ENCODE measurements around the gene MEG3. TPM values are rescaled to one million over a fixed set of nuclear protein-coding genes. Genes with fewer than 3 reads are reported as not detected.
A peak's percentile ranks its signal among the peaks of the same experiment; 100 is the strongest.

Gene MEG3
- total RNA-seq, 1 donor from 2014 or later, result 815 TPM

DNA sequence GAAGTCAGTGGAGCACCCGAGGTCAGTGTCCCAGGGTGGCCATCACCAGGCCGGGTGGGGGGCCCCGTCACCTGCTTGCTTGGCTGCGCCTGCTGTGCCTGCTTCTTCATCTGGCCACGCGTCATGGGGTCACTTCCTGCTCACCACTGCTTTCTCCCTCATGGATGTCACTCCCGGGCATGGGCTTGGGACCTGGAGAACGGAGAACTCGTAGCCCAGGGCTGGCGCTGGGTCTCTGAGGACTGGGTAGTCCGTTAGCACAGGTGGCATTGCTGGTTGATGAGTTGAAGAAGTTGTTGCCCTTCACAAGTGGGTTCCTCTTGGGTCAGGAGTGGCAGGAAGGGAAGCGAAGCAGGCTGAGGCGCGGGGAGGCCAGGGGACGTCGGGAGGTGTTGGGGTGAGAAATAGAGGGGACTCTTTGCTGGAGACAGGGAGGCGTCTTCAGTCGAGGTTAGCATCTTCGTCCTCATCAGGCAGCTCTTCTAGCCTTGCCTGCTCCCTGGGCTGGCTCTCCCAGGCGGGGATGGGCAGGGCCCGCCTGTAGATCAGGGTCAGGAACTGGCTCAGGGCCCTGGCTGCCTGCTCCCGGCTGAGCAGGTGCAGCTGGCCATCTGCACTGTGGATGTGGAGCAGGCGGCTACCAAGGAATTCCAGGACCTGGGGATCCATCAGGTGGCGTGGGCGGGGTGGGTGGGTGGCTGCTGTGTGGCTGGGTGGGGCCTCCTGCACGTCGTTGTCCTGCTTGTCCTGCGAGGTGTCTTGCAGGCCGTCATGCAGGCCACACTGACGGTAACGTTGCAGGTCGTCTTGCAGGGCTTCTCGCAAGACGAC is 54.6 kb downstream of the MEG3 start:
- no peak for DNase-seq (ENCODE audit: low spot score)

GRCh38 chr14:100881211-100882025 is 55.5 kb downstream of the MEG3 start:
- no peak for DNase-seq (ENCODE audit: low spot score)

DNA sequence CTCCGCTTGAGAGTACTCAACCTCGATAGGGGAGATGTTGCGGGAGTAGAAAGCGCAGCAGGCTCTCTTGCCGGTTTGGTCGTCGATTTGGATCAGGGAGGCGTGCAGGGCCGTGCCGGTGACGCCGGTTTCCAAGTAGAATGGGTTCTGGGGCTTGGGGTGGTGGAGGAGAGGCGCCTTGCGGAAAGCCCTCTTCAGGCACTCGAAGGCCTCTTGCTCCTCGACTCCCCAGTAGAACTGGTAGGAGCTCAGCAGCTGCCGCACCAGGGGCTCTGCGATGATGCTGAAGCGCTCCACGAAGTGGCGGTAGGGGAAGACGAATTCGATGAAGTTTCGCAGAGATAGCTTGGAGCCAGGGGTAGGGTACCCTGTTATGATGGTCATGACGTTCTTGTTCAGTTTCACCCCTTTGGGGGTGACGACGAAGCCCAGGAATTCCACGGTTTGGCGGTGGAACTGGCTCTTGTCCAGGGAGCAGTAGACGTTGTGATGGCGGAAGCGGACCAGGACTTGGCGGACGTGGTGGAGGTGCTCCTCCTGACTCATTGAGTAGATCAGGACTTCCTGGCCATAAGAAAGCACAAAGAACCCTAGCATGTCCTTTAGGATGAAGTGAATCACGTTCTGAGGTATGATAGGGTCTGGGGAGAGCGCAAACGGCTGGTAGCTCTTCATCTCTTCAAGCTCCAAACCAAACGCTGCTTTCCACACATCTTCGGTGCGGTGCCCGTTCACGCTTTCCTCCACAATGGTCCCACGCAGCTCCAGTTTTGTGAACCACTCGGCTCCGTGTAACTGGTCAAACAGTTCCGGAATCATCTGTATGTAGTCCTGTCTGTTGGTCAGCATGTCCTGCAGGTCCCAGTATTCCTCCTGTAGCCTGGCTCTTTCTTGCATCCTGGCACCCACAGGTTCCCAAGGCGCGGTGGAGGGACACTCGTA is 56.4 kb downstream of the MEG3 start:
- no peak for DNase-seq (ENCODE audit: low spot score)

- no peak for DNase-seq (ENCODE audit: low spot score)
Observed at GRCh38 chr14:100882991-100883788, 57.3 kb downstream of the MEG3 start.

- DNase-seq (ENCODE audit: low spot score), result no peak
Observed at GRCh38 chr14:100883789-100884101, 57.8 kb downstream of the MEG3 start.

GRCh38 chr14:100884456-100884855 is 58.5 kb downstream of the MEG3 start:
- DNase-seq (ENCODE audit: low spot score), result no peak

DNA sequence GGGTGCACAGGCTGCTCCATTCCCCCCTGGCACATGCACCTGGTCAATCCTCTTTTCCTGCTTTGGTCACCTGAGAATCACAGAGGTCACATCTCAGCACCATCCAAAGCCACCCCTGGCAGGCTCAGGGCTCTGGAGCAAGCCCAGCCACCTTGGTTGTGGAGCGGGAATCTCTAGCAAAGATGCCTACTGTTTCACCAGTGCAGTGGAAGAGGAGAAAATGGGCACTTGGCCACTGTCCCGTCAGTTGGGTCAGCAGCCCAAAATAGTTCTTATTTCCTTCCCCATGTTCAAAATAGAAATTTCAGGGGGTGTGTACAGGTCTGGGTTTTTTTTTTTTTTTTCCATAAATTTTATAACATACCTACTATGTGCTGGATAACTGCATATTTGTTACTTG is 59.3 kb downstream of the MEG3 start:
- DNase-seq (ENCODE audit: low spot score), result no peak

DNA sequence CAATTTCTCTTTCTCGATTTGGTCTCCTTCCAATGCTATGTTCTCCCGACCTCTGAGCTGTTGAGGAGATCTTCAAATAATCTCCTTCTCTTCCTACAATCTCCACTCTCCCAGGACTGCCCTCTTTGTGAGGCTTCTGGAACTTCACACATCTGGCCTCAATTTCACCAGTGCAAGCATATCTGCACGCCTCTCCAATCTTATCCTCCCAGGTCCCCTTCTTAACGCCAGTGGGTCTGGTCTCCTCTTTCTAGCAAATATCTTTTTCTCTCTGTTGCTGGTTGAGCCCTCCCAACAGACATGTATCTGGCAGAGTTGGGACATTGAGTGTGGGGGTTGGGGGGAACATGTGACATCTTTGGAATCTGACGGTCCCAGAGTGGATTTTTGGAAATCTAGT is 59.7 kb downstream of the MEG3 start:
- peak; percentile 83 for DNase-seq (ENCODE audit: low spot score)

GRCh38 chr14:100887728-100888335 is 61.9 kb downstream of the MEG3 start:
- DNase-seq (ENCODE audit: low spot score), result peak; percentile 67

GRCh38 chr14:100888789-100889315 is 62.9 kb downstream of the MEG3 start:
- peak; percentile 83 for DNase-seq (ENCODE audit: low spot score)

GRCh38 chr14:100889641-100890040 is 63.7 kb downstream of the MEG3 start:
- DNase-seq (ENCODE audit: low spot score), result no peak

GRCh38 chr14:100890061-100890850 is 64.3 kb downstream of the MEG3 start:
- no peak for DNase-seq (ENCODE audit: low spot score)

DNA sequence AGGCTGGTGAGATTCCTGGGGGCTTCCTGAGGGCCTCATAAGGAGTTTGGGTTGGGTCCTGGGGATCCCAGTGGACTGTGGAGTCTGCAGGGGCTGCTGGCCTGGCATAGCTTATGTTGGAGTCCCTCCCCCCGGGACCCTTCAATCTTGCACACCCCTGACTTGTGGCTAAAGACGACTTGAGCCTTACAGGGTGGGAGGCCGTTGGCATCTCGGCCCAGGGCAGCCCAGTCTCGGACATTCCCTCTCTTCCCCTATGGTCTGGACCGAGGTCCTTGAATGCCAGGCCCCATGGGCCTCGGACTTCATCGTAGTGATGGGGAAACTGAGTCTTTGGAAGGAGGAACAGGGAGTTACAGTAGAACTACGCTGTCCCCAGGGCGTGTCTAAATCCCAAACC is 65.1 kb downstream of the MEG3 start:
- no peak for DNase-seq (ENCODE audit: low spot score)

- no peak for DNase-seq (ENCODE audit: low spot score)
Observed at GRCh38 chr14:100891501-100892445, 65.9 kb downstream of the MEG3 start.

DNA sequence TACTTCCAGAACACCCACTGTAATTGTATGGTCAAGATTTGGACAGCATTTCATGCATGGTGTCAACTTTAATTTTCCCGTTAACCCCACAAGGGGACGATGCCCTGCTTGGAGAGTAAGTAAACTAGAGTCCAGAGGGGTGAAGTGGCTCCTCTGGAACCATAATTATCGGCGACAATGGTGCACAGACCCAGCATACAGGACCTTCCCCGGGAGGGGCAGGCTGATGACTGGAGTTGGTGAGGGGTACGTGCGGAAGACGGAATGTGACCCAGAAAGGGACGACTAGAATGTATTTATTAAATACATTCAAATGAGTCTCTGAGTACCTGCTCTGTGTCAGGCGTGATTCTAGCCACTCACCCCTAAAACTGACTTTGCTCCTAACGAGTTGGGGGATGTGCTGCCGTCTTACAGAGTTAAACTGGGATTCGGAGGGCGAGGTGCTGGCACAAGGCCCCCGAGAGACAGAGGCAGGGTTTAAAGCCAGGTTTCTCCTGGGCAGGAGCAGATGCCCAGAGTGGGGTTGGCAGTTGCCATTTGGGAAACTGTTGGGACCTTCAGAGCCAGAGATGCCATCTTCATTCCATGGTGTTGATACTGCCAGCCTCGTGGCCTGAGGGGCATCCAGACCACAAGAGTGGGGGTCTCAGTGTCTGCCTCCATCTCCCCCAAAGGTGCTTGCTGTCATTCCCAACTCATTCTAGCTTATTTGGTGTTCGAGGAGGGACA is 66.7 kb downstream of the MEG3 start:
- no peak for DNase-seq (ENCODE audit: low spot score)

DNA sequence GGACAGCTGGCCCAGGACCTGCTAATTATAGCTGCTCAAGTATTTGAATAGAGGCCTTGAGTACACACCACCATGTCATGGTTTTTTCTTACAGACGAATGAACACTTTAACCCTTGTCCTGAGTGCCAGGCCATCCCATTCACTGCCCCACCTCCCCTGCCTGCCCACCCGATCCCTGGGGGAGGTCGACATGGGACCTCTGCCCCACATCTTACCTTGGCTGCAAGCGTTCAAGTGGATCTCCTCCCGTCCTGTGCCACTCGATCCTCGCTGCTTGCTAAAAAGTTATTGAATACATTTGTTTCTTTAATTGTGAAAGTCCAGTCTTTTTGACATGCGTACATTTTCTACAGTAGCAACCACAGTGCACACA is 67.3 kb downstream of the MEG3 start:
- no peak for DNase-seq (ENCODE audit: low spot score)

DNA sequence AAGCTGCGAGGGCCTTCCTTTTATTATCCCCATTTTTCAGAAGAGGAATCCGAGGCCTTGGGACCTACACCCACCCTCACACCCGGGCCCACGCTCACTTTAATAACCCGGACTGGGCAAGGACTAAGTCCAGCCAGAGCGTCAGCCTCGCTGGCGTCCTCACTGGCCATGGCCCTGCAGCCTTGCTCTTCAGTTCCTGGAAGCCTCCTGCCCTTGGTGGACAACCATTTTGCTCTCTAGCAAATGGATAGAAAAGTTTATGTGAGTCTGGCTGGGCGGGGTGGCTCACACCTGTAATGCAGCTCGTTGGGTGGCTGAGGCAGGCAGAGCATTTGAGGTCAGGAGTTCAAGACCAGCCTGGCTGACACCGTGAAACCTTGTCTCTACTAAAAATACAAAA is 67.8 kb downstream of the MEG3 start:
- DNase-seq (ENCODE audit: low spot score), result no peak

DNA sequence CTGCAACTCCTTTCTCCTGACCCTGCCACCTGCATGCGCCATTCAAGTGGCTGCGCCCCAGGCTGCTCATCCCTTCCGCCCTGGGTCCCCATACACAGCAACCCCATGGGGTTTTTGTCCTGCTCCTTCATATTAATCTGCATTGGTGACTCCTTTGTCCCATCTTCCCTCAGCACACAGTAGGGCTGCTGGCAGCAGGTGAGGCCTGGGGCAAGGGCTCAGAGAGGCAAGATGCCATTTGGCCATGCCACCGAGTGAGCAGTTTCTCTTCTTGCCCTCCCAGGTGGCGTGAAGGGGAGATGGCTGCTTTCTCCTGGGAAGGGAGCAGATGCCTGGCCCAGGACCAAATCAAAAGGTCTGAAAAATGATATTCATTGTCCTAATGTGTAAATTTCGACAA is 68.5 kb downstream of the MEG3 start:
- DNase-seq (ENCODE audit: low spot score), result no peak
